Measurements from ENCODE around the gene VPS13A.

Gene VPS13A

GRCh38 chr9:77454663-77455062 lies 277.3 kb downstream of the VPS13A start:
- Histone ChIP-seq H3K9me3 (ENCODE audit: control insufficient read depth, low read length) (peaks cover 8% of the 10 kb centered on the region), H3K4me3 (ENCODE audit: extremely low read depth, insufficient read depth, low read length, poor library complexity, severe bottlenecking) (no peak overlapping the region), H3K27ac (ENCODE audit: low read depth, low read length, severe bottlenecking) (no peak overlapping the region), H3K36me3 (ENCODE audit: control insufficient read depth, insufficient read depth, low read length) (no peaks in the 10 kb centered on the region), H3K4me1 (ENCODE audit: control insufficient read depth, insufficient read depth, low read length, poor library complexity, severe bottlenecking) (peaks cover 1% of the 10 kb centered on the region)
- WGBS, 2 experiments (ENCODE audit: insufficient coverage in 2 of 2) = 92 to 100% methylated on average over 1 of the region's 3 CpGs

GRCh38 chr9:77455312-77455927 lies 278.1 kb downstream of the VPS13A start:
- no peak overlapping the region for H3K4me3 ChIP-seq (ENCODE audit: extremely low read depth, insufficient read depth, low read length, poor library complexity, severe bottlenecking)
- WGBS, 2 experiments (ENCODE audit: insufficient coverage in 2 of 2) = 84 to 89% methylated on average over 5 to 6 of the region's 8 CpGs
- H3K36me3 ChIP-seq (ENCODE audit: control insufficient read depth, insufficient read depth, low read length) = no peaks in the 10 kb centered on the region
- H3K9me3 ChIP-seq (ENCODE audit: control insufficient read depth, low read length) = peaks cover 7% of the 10 kb centered on the region
- H3K4me1 ChIP-seq (ENCODE audit: control insufficient read depth, insufficient read depth, low read length, poor library complexity, severe bottlenecking) = peaks cover under 1% of the 10 kb centered on the region
- no peak overlapping the region for H3K27ac ChIP-seq (ENCODE audit: low read depth, low read length, severe bottlenecking)

GRCh38 chr9:77456829-77457437 lies 279.6 kb downstream of the VPS13A start:
- Histone ChIP-seq H3K27ac (ENCODE audit: low read depth, low read length, severe bottlenecking) (no peak overlapping the region), H3K36me3 (ENCODE audit: control insufficient read depth, insufficient read depth, low read length) (no peaks in the 10 kb centered on the region), H3K4me3 (ENCODE audit: extremely low read depth, insufficient read depth, low read length, poor library complexity, severe bottlenecking) (no peak overlapping the region), H3K4me1 (ENCODE audit: control insufficient read depth, insufficient read depth, low read length, poor library complexity, severe bottlenecking) (peaks cover 2% of the 10 kb centered on the region), H3K9me3 (ENCODE audit: control insufficient read depth, low read length) (no peaks in the 10 kb centered on the region)
- 20 to 30% methylated on average over 4 to 5 of the region's 10 CpGs for WGBS, 2 experiments (ENCODE audit: insufficient coverage in 2 of 2)

GRCh38 chr9:77457916-77458592 lies 280.7 kb downstream of the VPS13A start:
- Histone ChIP-seq H3K9me3 (ENCODE audit: control insufficient read depth, low read length) (no peaks in the 10 kb centered on the region), H3K4me3 (ENCODE audit: extremely low read depth, insufficient read depth, low read length, poor library complexity, severe bottlenecking) (no peak overlapping the region), H3K27ac (ENCODE audit: low read depth, low read length, severe bottlenecking) (no peak overlapping the region), H3K36me3 (ENCODE audit: control insufficient read depth, insufficient read depth, low read length) (no peaks in the 10 kb centered on the region), H3K4me1 (ENCODE audit: control insufficient read depth, insufficient read depth, low read length, poor library complexity, severe bottlenecking) (peaks cover 2% of the 10 kb centered on the region)
- 59 to 74% methylated on average over 6 to 10 of the region's 15 CpGs for WGBS, 2 experiments (ENCODE audit: insufficient coverage in 2 of 2)

GRCh38 chr9:77460938-77461337 lies 283.6 kb downstream of the VPS13A start:
- Histone ChIP-seq H3K36me3 (ENCODE audit: control insufficient read depth, insufficient read depth, low read length) (no peaks in the 10 kb centered on the region), H3K27ac (ENCODE audit: low read depth, low read length, severe bottlenecking) (no peak overlapping the region), H3K9me3 (ENCODE audit: control insufficient read depth, low read length) (no peaks in the 10 kb centered on the region), H3K4me1 (ENCODE audit: control insufficient read depth, insufficient read depth, low read length, poor library complexity, severe bottlenecking) (peaks cover 2% of the 10 kb centered on the region), H3K4me3 (ENCODE audit: extremely low read depth, insufficient read depth, low read length, poor library complexity, severe bottlenecking) (no peak overlapping the region)
- 64 to 73% methylated on average over 4 to 7 of the region's 8 CpGs for WGBS, 2 experiments (ENCODE audit: insufficient coverage in 2 of 2)

GRCh38 chr9:77462066-77462465 lies 284.7 kb downstream of the VPS13A start:
- Histone ChIP-seq H3K4me3 (ENCODE audit: extremely low read depth, insufficient read depth, low read length, poor library complexity, severe bottlenecking) (no peak overlapping the region), H3K36me3 (ENCODE audit: control insufficient read depth, insufficient read depth, low read length) (no peaks in the 10 kb centered on the region), H3K27ac (ENCODE audit: low read depth, low read length, severe bottlenecking) (no peak overlapping the region), H3K9me3 (ENCODE audit: control insufficient read depth, low read length) (no peaks in the 10 kb centered on the region), H3K4me1 (ENCODE audit: control insufficient read depth, insufficient read depth, low read length, poor library complexity, severe bottlenecking) (peaks cover 8% of the 10 kb centered on the region)
- 85 to 90% methylated on average over 9 to 10 of the region's 10 CpGs for WGBS, 2 experiments (ENCODE audit: insufficient coverage in 2 of 2)

GRCh38 chr9:77463151-77463550 lies 285.8 kb downstream of the VPS13A start:
- H3K27ac ChIP-seq (ENCODE audit: low read depth, low read length, severe bottlenecking) = no peak overlapping the region
- H3K36me3 ChIP-seq (ENCODE audit: control insufficient read depth, insufficient read depth, low read length) = no peaks in the 10 kb centered on the region
- H3K9me3 ChIP-seq (ENCODE audit: control insufficient read depth, low read length) = no peaks in the 10 kb centered on the region
- peaks cover 10% of the 10 kb centered on the region for H3K4me1 ChIP-seq (ENCODE audit: control insufficient read depth, insufficient read depth, low read length, poor library complexity, severe bottlenecking)
- 90% methylated on average over 2 of the region's 3 CpGs; no CpG with 5 or more reads in 1 of the 2 experiments for WGBS, 2 experiments (ENCODE audit: insufficient coverage in 2 of 2)
- no peak overlapping the region for H3K4me3 ChIP-seq (ENCODE audit: extremely low read depth, insufficient read depth, low read length, poor library complexity, severe bottlenecking)

GRCh38 chr9:77464661-77465060 lies 287.3 kb downstream of the VPS13A start:
- Histone ChIP-seq H3K27ac (ENCODE audit: low read depth, low read length, severe bottlenecking) (no peak overlapping the region), H3K4me3 (ENCODE audit: extremely low read depth, insufficient read depth, low read length, poor library complexity, severe bottlenecking) (no peak overlapping the region), H3K36me3 (ENCODE audit: control insufficient read depth, insufficient read depth, low read length) (no peaks in the 10 kb centered on the region), H3K4me1 (ENCODE audit: control insufficient read depth, insufficient read depth, low read length, poor library complexity, severe bottlenecking) (peaks cover 10% of the 10 kb centered on the region), H3K9me3 (ENCODE audit: control insufficient read depth, low read length) (no peaks in the 10 kb centered on the region)
- 97 to 100% methylated on average over 1 to 2 of the region's 3 CpGs for WGBS, 2 experiments (ENCODE audit: insufficient coverage in 2 of 2)

GRCh38 chr9:77469515-77470231 lies 292.3 kb downstream of the VPS13A start:
- 90 to 96% methylated on average over 3 to 5 of the region's 5 CpGs for WGBS, 2 experiments (ENCODE audit: insufficient coverage in 2 of 2)
- Histone ChIP-seq H3K36me3 (ENCODE audit: control insufficient read depth, insufficient read depth, low read length) (no peaks in the 10 kb centered on the region), H3K9me3 (ENCODE audit: control insufficient read depth, low read length) (peaks cover 5% of the 10 kb centered on the region), H3K4me1 (ENCODE audit: control insufficient read depth, insufficient read depth, low read length, poor library complexity, severe bottlenecking) (peaks cover 8% of the 10 kb centered on the region), H3K27ac (ENCODE audit: low read depth, low read length, severe bottlenecking) (no peak overlapping the region), H3K4me3 (ENCODE audit: extremely low read depth, insufficient read depth, low read length, poor library complexity, severe bottlenecking) (no peak overlapping the region)

All from mesodermal cell (in vitro differentiated cells).